Colonic mucosa (tissue), 4 donors: ENCODE data around the gene ITPRIPL1. TPM values are rescaled to one million over a fixed set of nuclear protein-coding genes. Genes with fewer than 3 reads are reported as not detected.

Experiments used
- DNase-seq: peaks from one replicate; pipeline ENCODE4 v3.0.0-alpha.2; 2020
- H3K27ac ChIP-seq: fragments of 200-600 bp; one replicate; pipeline ENCODE4 v1.8.0; 2021
- H3K27me3 ChIP-seq: fragments of 200-600 bp; one replicate; pipeline ENCODE4 v1.8.0; 2021
- H3K36me3 ChIP-seq: fragments of 200-600 bp; one replicate; pipeline ENCODE4 v1.8.0; 2021
- H3K4me1 ChIP-seq: fragments of 200-600 bp; one replicate; pipeline ENCODE4 v1.8.0; 2021; ENCODE audit warnings: mild to moderate bottlenecking
- H3K4me3 ChIP-seq: fragments of 200-600 bp; one replicate; pipeline ENCODE4 v1.8.0; 2021
- H3K9ac ChIP-seq, 2 donors: one replicate each; pipeline ENCODE4 v1.7.0; 2013; ENCODE audit warnings: control low read depth in 2 of 2, low read depth in 2 of 2, low read length in 2 of 2
- H3K9me3 ChIP-seq: fragments of 200-600 bp; one replicate; pipeline ENCODE4 v1.8.0; 2021
- CTCF ChIP-seq: fragments of 200-600 bp; IDR thresholded peaks from one replicate; pipeline ENCODE4 v1.8.0; 2022; ENCODE audit warnings: antibody characterized with exemption, mild to moderate bottlenecking
- intact Hi-C: fragments of 100-400 bp; cut with DNase I; formaldehyde crosslinking; loops from one replicate; pipeline ENCODE4 v1.14.1; 2022
- total RNA-seq, 2 donors: library from RNA; stranded (reverse); fragmentation: NEBNext Ultra II Directional in 1 of 2; extraction: Animal tissue kit (Norgen Biotek cat#: 25700) in 1 of 2; gene quantifications; one replicate each; pipeline ENCODE4 v1.2.1, GENCODE V29; 2021
- donor health status: healthy.
- donor health status: DM: no; HTN: no; CAD: no.
- donor health status: DM: no; HTN: no; CAD: no.

Gene ITPRIPL1
- total RNA-seq, 2 donors from 2014 or later: 0.44 to 0.80 TPM

GRCh38 chr2:96323849-96324248 lies 1.3 kb upstream of the ITPRIPL1 start:
- Histone ChIP-seq H3K4me3 (no peak overlapping the region), H3K36me3 (no peaks in the 10 kb centered on the region), H3K9ac (no peak overlapping the region), H3K27ac (no peak overlapping the region), H3K27me3 (peaks cover 18% of the 10 kb centered on the region), H3K9me3 (no peaks in the 10 kb centered on the region), H3K4me1 (no peaks in the 10 kb centered on the region)
- DNase-seq: no peak
- no peak for TF ChIP-seq CTCF
- intact Hi-C loops: no loop called here

GRCh38 chr2:96324721-96325040 lies 436 bp upstream of the ITPRIPL1 start:
- Histone ChIP-seq H3K9ac (peak overlapping the region; percentile 74 to 79), H3K36me3 (no peaks in the 10 kb centered on the region), H3K27ac (no peak overlapping the region), H3K9me3 (no peaks in the 10 kb centered on the region), H3K27me3 (peaks cover 17% of the 10 kb centered on the region), H3K4me1 (no peaks in the 10 kb centered on the region), H3K4me3 (peak overlapping the region; percentile 51)
- no peak for DNase-seq
- intact Hi-C loops: no loop called here
- TF ChIP-seq CTCF: no peak

DNA sequence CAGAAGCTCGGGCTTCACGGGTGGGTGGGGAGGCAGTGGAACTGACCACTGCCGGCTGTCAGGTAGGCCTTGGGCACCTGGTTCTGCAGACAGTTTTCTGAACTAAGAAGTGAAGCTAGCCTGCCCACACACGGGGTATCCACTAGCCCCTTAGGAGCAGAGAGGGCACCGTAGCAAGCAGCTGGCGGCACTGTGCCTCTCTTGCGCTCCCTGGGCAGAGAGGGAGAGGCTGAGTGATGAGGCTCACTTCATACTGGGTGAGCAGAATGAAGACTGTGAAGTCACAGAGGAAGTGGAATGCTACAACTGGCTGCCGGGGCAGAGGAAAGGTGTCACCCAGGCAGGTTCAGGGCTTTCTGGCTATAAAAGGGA lies 753 bp downstream of the ITPRIPL1 start:
- H3K36me3 ChIP-seq: no peaks in the 10 kb centered on the region
- H3K9me3 ChIP-seq: no peaks in the 10 kb centered on the region
- no peak for DNase-seq
- H3K4me1 ChIP-seq: no peaks in the 10 kb centered on the region
- intact Hi-C loops: no loop called here
- peak overlapping the region; percentile 51 for H3K4me3 ChIP-seq
- no peak overlapping the region for H3K27ac ChIP-seq
- TF ChIP-seq CTCF: no peak
- peak overlapping the region; percentile 68 to 79 for H3K9ac ChIP-seq
- H3K27me3 ChIP-seq: peaks cover 5% of the 10 kb centered on the region

DNA sequence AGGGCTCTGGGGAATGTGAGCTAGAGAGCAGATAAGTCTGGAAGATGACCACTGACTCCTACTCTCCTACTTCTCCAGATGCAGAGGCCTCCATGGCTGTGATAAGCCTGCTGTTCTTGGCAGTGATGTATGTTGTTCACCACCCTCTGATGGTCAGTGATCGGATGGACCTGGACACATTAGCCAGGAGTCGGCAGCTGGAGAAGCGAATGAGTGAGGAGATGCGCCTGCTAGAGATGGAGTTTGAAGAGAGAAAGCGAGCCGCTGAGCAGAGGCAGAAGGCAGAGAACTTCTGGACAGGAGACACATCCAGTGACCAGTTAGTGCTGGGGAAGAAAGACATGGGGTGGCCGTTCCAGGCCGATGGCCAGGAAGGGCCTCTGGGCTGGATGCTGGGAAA lies 1.4 kb downstream of the ITPRIPL1 start:
- Histone ChIP-seq H3K4me1 (no peaks in the 10 kb centered on the region), H3K27me3 (no peaks in the 10 kb centered on the region), H3K9ac (no peak overlapping the region), H3K4me3 (no peak overlapping the region), H3K9me3 (no peaks in the 10 kb centered on the region), H3K36me3 (no peaks in the 10 kb centered on the region), H3K27ac (no peak overlapping the region)
- intact Hi-C loops: no loop called here
- no peak for DNase-seq
- no peak for TF ChIP-seq CTCF

GRCh38 chr2:96326990-96327820 lies 2.1 kb downstream of the ITPRIPL1 start:
- H3K4me1 ChIP-seq: no peaks in the 10 kb centered on the region
- H3K36me3 ChIP-seq: no peaks in the 10 kb centered on the region
- no peak overlapping the region for H3K4me3 ChIP-seq
- no peaks in the 10 kb centered on the region for H3K27me3 ChIP-seq
- TF ChIP-seq CTCF: no peak
- intact Hi-C loops: no loop called here
- H3K9me3 ChIP-seq: no peaks in the 10 kb centered on the region
- no peak overlapping the region for H3K9ac ChIP-seq
- DNase-seq: no peak
- no peak overlapping the region for H3K27ac ChIP-seq
